IPS DF 6.9 (cell line): ENCODE results near the gene CCDC201.

Experiments used
- DNase-seq: peaks from one replicate; pipeline ENCODE4 v3.0.0-alpha.2; 2013; ENCODE audit warnings: low read depth, low spot score
- H3K27ac ChIP-seq: one replicate; pipeline ENCODE4 v1.5.1; 2013; ENCODE audit warnings: low read length, control low read depth
- H3K27me3 ChIP-seq: 2 replicates; pipeline ENCODE4 v1.6.1; 2013; ENCODE audit warnings: mild to moderate bottlenecking, low read length; ENCODE audit not compliant: control insufficient read depth, insufficient read depth
- H3K36me3 ChIP-seq: 2 replicates; pipeline ENCODE4 v1.6.1; 2013; ENCODE audit warnings: low read length; ENCODE audit not compliant: control insufficient read depth, insufficient read depth
- H3K4me1 ChIP-seq: 2 replicates; pipeline ENCODE4 v1.6.1; 2013; ENCODE audit warnings: low read length; ENCODE audit not compliant: control insufficient read depth, insufficient read depth
- H3K4me3 ChIP-seq: 2 replicates; pipeline ENCODE4 v1.5.1; 2013; ENCODE audit warnings: mild to moderate bottlenecking, low read length
- H3K9me3 ChIP-seq: 2 replicates; pipeline ENCODE4 v1.6.1; 2013; ENCODE audit warnings: low read length, inconsistent platforms; ENCODE audit not compliant: control insufficient read depth, insufficient read depth
- WGBS: extraction: QIAGEN DNeasy Blood & Tissue Kit; methylation state at CpG from one replicate; pipeline ENCODE4 v1.1.7; 2013; ENCODE audit warnings: mixed read lengths, missing lambda C conversion rate; ENCODE audit not compliant: insufficient read length, insufficient coverage; 5-methylcytosine and 5-hydroxymethylcytosine counted together

Gene CCDC201

DNA sequence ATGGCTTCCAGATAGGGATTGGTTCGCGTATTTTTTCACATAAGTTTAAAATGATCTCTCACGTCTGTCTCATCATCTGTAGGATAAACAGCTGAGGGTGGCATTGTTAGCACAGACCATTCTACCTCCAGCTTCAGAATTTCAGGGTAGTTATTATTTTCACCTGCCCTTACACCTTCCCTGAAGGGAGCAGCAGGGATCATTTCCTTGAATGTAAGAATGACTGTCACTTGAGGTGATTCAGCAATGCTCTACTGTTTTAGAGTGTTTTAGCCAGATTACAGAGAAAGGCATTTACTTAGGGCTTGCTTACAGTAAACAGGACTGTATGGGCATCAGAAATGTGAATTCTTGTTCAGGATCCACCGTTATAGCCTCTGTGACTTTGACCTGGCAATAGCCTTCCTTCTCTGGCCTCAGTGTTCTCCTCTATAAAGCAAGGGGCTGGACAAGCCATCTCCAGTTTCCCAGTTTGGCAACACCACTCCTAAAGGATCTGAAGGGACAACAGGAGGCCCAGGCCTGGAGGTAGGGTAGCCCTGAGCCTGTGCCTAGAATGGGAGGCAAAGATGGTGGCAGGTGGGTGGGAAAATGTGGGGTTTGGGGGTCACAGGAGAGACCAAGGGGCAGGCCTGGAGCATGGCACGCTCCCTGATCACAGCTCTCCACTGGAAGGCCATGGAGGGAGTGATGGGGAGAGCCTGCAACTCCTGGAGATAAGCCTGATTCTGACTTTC lies 14.2 kb upstream of the CCDC201 start:
- Histone ChIP-seq H3K9me3 (no peaks in the 10 kb centered on the region), H3K27me3 (peaks cover 25% of the 10 kb centered on the region; the same call in 1 of the 2 replicates), H3K27ac (no peak overlapping the region), H3K4me1 (peaks cover 1% of the 10 kb centered on the region; the same call in 1 of the 2 replicates), H3K36me3 (no peaks in the 10 kb centered on the region), H3K4me3 (no peak overlapping the region)
- WGBS: no CpG with 5 or more reads among the region's 5 CpGs
- no peak for DNase-seq

DNA sequence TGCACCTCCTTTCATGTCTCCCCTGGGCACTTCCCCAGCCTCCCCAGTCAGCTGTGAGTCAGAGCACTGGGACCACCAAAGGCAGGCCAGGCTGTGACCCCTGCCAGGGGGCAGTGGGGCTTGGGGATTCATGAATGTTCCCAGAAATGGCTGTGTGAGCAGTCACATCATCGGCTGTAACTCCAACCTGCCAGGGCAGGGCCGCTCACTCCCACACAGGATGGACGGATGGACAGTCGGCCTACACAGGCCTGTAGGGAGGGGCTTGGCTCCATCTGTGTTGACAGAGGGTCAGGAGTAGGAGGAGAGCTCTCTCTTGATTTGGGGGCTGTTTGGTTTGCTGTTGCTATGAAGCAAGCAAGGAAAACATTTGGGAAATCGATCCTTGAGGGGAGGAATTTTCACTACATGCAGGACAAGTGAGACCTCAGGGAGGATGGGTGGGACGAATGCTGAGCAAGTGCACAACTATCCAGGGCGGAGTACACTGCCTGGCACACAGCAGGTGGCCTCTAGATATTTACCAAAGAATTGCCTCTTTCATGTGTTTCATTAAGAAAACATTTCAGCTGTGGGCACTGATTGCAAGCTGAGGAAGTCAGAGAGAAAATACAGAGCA lies 12.5 kb upstream of the CCDC201 start:
- Histone ChIP-seq H3K36me3 (no peaks in the 10 kb centered on the region), H3K4me1 (peaks cover 1% of the 10 kb centered on the region; the same call in 1 of the 2 replicates), H3K4me3 (no peak overlapping the region), H3K9me3 (no peaks in the 10 kb centered on the region), H3K27me3 (peaks cover 22% of the 10 kb centered on the region; the same call in 1 of the 2 replicates), H3K27ac (no peak overlapping the region)
- WGBS: no CpG with 5 or more reads among the region's 7 CpGs
- DNase-seq: no peak

DNA sequence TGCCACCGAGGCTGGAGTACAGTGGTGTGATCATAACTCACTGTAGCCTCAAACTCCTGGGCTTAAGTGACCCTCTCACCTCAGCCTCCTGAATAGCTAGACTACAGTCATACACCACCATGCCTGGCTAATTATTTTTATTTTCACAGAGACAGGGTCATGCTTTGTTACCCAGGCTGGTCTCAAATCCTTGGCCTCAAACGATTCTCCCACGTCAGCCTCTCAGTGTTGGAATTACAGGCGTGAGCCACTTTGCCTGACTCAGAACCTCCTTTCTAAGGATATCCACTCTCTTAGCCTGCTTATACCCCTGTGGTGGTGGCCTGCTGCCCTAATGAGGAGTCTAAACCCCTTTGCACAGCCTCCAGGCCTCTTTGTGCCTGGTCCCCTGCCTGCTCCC lies 11.3 kb upstream of the CCDC201 start:
- H3K27ac ChIP-seq: no peak overlapping the region
- no peak overlapping the region for H3K4me3 ChIP-seq
- WGBS: no CpG with 5 or more reads among the region's 4 CpGs
- H3K36me3 ChIP-seq: no peaks in the 10 kb centered on the region
- no peaks in the 10 kb centered on the region; the same call in 1 of the 2 replicates for H3K4me1 ChIP-seq
- H3K9me3 ChIP-seq: no peaks in the 10 kb centered on the region
- H3K27me3 ChIP-seq: peaks cover 13% of the 10 kb centered on the region; the same call in 1 of the 2 replicates
- DNase-seq: no peak

DNA sequence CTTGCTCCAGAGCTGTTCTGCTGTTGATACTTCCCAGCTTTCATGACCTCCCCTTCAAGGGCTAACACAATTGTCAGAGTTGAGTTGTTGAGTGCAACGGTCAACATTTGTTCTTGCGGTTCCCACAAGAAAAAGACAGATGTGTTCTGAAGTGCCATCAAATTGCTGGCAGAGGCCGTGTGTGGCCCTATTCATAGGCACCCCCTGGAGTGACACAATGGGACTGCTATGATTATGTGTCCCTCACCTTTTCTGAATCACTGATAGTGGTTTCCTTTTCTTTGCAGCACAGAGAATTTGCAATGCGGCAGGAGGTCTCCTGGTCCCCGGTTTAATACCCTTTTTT lies 9.6 kb upstream of the CCDC201 start:
- no peaks in the 10 kb centered on the region; the same call in 1 of the 2 replicates for H3K4me1 ChIP-seq
- no peaks in the 10 kb centered on the region for H3K36me3 ChIP-seq
- no peaks in the 10 kb centered on the region; the same call in 1 of the 2 replicates for H3K9me3 ChIP-seq
- H3K27me3 ChIP-seq: peaks cover 3% of the 10 kb centered on the region; the same call in 1 of the 2 replicates
- DNase-seq: no peak
- H3K4me3 ChIP-seq: no peak overlapping the region
- no peak overlapping the region for H3K27ac ChIP-seq
- no CpG with 5 or more reads among the region's 5 CpGs for WGBS

DNA sequence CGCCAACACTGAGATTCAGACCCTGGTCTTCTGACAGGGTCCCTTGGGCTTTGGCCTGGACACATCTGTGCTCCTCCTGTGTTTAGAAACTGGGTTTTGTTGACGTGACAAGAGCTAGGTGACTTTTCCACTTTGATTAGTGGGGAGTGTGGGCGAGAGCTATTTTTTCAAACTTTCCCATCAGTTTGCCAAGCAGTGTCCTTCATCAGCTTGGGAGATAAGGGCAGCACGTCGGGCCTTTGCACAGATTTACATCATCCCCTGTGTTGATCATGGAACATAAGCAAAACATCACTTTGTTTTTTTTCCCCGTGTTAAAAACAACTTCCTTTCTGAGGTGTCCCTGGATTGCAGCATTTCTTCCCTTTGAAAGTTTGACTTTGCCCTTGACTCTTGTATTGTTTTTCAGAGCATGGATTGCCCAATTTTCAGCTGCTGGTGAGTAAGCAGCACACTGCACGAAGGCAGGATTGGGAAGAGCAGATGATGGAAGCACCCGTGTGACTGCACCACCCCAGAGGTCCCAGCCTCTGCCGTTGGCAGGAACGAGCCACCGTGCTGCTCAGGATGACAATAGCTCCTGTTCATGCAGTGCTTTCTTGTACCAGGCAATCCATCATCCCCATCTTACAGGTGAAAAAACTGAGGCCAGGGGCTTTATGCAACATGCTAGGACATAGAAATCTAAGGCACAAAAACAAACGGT lies 9.0 kb upstream of the CCDC201 start:
- no CpG with 5 or more reads among the region's 12 CpGs for WGBS
- Histone ChIP-seq H3K4me1 (no peaks in the 10 kb centered on the region; the same call in 1 of the 2 replicates), H3K4me3 (no peak overlapping the region), H3K27ac (no peak overlapping the region), H3K36me3 (no peaks in the 10 kb centered on the region), H3K27me3 (no peaks in the 10 kb centered on the region; the same call in 1 of the 2 replicates), H3K9me3 (no peaks in the 10 kb centered on the region; the same call in 1 of the 2 replicates)
- no peak for DNase-seq

DNA sequence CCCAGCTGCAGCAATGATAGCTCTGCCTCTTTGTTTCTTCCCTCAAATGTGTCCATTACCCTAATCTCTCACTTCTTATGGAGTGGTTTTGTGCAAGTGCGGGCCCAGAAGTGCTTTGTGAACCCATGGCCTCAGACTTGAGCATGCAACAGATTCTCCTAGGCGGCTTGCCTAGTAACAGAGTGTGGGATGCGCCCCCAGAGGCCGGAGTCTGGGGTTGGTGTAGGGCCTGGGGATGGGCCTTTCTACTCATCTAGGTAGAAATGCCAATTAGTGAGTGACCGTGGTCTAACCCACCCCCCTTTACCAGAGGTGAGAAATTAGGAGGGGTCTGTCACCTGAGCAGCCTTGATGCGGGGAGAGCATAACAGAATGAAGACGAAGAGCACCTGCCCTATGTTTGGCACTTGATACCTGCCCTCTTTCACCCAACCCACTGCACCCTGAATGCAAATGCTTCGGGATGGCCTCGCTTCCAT lies 8.4 kb upstream of the CCDC201 start:
- H3K27me3 ChIP-seq: no peaks in the 10 kb centered on the region
- H3K9me3 ChIP-seq: no peaks in the 10 kb centered on the region; the same call in 1 of the 2 replicates
- no peak overlapping the region for H3K4me3 ChIP-seq
- no CpG with 5 or more reads among the region's 9 CpGs for WGBS
- no peaks in the 10 kb centered on the region; the same call in 1 of the 2 replicates for H3K4me1 ChIP-seq
- DNase-seq: no peak
- no peak overlapping the region for H3K27ac ChIP-seq
- no peaks in the 10 kb centered on the region for H3K36me3 ChIP-seq

DNA sequence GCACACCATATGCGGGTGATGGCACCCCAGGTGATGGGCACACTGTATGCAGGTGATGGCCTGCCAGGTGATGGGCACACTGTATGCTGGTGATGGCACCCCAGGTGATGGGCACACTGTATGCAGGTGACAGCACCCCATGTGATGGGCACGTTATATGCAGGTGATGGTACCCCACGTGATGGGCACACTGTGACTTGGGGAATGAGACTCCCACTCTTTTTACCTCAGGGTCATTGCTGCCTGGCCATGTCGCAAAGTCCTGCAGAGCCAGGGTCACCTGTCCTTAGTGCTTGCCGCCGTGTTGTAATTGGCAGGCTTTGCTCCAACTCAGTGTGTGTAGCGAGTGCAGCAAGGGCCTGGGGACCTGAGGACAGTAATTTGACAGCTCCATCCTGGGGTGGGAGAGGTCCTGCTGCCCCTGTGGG lies 7.6 kb upstream of the CCDC201 start:
- WGBS: no CpG with 5 or more reads among the region's 7 CpGs
- no peak for DNase-seq
- Histone ChIP-seq H3K27me3 (no peaks in the 10 kb centered on the region), H3K4me3 (no peak overlapping the region), H3K27ac (no peak overlapping the region), H3K9me3 (no peaks in the 10 kb centered on the region; the same call in 1 of the 2 replicates), H3K36me3 (no peaks in the 10 kb centered on the region), H3K4me1 (no peaks in the 10 kb centered on the region; the same call in 1 of the 2 replicates)

DNA sequence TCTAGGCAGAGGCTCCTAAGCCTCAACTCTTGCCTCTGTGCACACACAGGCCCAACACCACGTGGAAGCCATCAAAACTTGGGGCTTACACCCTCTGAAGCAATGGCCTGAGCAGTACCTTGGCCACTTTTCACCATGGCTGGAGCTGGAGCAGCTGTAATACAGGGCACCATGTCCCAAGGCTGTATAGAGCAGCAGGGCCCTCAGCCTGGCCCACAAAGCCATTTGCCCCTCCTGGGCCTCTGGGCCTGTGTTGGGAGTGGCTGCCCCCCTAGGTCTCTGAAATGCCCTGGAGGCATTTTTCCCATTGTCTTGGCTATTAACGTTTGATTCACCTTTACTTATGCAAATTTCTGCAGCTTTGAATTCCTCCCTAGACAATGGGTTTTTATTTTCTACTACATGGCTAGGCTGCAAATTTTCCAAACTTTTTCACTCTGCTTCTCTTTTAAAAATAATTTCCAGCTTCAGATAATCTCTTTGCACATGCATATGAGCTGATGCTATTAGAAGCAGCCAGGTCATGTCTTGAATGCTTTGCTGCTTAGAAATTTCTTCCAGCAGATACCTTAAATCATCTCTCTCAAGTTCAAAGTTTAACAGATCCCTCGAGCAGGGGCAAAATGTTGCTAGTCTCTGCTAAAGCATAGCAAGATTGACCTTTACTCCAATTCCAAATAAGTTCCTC lies 5.7 kb upstream of the CCDC201 start:
- no peaks in the 10 kb centered on the region; the same call in 1 of the 2 replicates for H3K4me1 ChIP-seq
- H3K27me3 ChIP-seq: no peaks in the 10 kb centered on the region
- WGBS: no CpG with 5 or more reads among the region's 3 CpGs
- H3K9me3 ChIP-seq: no peaks in the 10 kb centered on the region; the same call in 1 of the 2 replicates
- no peak for DNase-seq
- no peaks in the 10 kb centered on the region for H3K36me3 ChIP-seq
- H3K27ac ChIP-seq: no peak overlapping the region
- no peak overlapping the region for H3K4me3 ChIP-seq

DNA sequence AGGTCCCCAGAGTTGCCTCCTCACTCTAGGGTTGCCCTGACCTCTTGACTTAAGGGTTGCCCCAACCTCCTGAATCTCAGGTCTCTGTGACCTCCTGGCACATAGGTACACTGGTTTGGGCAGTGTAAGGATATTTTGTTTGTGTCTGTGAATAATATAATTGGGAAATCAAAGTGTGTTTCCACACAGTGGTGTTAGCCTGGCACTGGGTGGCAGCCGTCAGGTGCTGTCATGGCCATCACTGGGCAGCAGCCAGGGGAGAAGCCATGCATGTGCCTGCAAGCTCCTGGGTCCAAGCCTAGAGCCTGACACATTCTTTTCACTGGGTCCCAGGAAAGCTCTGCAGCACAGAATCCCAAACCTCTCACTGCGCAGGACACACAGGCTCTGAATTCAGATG lies 3.6 kb upstream of the CCDC201 start:
- no peak for DNase-seq
- no peaks in the 10 kb centered on the region for H3K27me3 ChIP-seq
- H3K4me1 ChIP-seq: no peaks in the 10 kb centered on the region
- no peak overlapping the region for H3K27ac ChIP-seq
- H3K9me3 ChIP-seq: no peaks in the 10 kb centered on the region; the same call in 1 of the 2 replicates
- no peak overlapping the region for H3K4me3 ChIP-seq
- H3K36me3 ChIP-seq: no peaks in the 10 kb centered on the region
- WGBS: no CpG with 5 or more reads among the region's 2 CpGs
